KMS-11 (cell line): Measurements from ENCODE around the gene KIF18B.

Experiments used
- H2AFZ ChIP-seq: fragments of 200-600 bp; sonication (generic); 2 replicates; pipeline ENCODE4 v1.6.1; 2016; ENCODE audit warnings: antibody characterized with exemption, mixed run types, low read depth
- H3K27ac ChIP-seq: fragments of 200-600 bp; sonication (generic); 2 replicates; pipeline ENCODE4 v1.6.1; 2016; ENCODE audit warnings: mild to moderate bottlenecking, mixed run types
- H3K27me3 ChIP-seq: fragments of 200-600 bp; sonication (generic); 2 replicates; pipeline ENCODE4 v1.6.1; 2017; ENCODE audit warnings: mild to moderate bottlenecking, low read depth, mixed run types, moderate library complexity; ENCODE audit not compliant: insufficient read depth
- H3K36me3 ChIP-seq: fragments of 200-600 bp; sonication (generic); 2 replicates; pipeline ENCODE4 v1.6.1; 2017; ENCODE audit warnings: mild to moderate bottlenecking, mixed run types; ENCODE audit not compliant: insufficient read depth
- H3K4me1 ChIP-seq: fragments of 200-600 bp; sonication (generic); 2 replicates; pipeline ENCODE4 v1.6.1; 2016; ENCODE audit warnings: mild to moderate bottlenecking, low read depth, mixed run types; ENCODE audit not compliant: poor library complexity, severe bottlenecking
- H3K4me2 ChIP-seq: fragments of 200-600 bp; sonication (generic); 2 replicates; pipeline ENCODE4 v1.7.0; 2016; ENCODE audit warnings: mild to moderate bottlenecking, mixed run types
- H3K4me3 ChIP-seq: fragments of 200-600 bp; sonication (generic); IDR thresholded peaks from 2 replicates; pipeline ENCODE4 v1.6.1; 2017; ENCODE audit warnings: low read depth, low read length, mixed read lengths; ENCODE audit not compliant: insufficient read depth
- H3K79me2 ChIP-seq: fragments of 200-600 bp; sonication (generic); 2 replicates; pipeline ENCODE4 v1.6.1; 2016; ENCODE audit warnings: low read depth, mixed run types; ENCODE audit not compliant: insufficient read depth
- H3K9ac ChIP-seq: fragments of 200-600 bp; sonication (generic); 2 replicates; pipeline ENCODE4 v1.6.1; 2016; ENCODE audit warnings: mild to moderate bottlenecking, mixed run types
- H4K20me1 ChIP-seq: fragments of 200-600 bp; sonication (generic); 2 replicates; pipeline ENCODE4 v1.6.1; 2016; ENCODE audit warnings: mild to moderate bottlenecking, mixed run types; ENCODE audit not compliant: insufficient read depth
- CTCF ChIP-seq: fragments of 200-600 bp; sonication (generic); conservative IDR thresholded peaks from 2 replicates; pipeline ENCODE4 v1.6.1; 2017; ENCODE audit warnings: low read depth, mild to moderate bottlenecking, antibody characterized with exemption, low read length, moderate library complexity, mixed read lengths

Gene KIF18B

GRCh38 chr17:44878627-44879221 lies 68.8 kb downstream of the KIF18B start:
- no peaks in the 10 kb centered on the region for H3K27me3 ChIP-seq
- H3K36me3 ChIP-seq, result no peaks in the 10 kb centered on the region; the same call in 1 of the 2 replicates
- H3K79me2 ChIP-seq, result no peaks in the 10 kb centered on the region
- H3K4me3 ChIP-seq, result no peak overlapping the region
- TF ChIP-seq CTCF, result peak; percentile 73
- H3K27ac ChIP-seq, result no peak overlapping the region
- H2AFZ ChIP-seq, result no peak overlapping the region
- H3K4me1 ChIP-seq, result no peaks in the 10 kb centered on the region
- no peaks in the 10 kb centered on the region for H4K20me1 ChIP-seq
- no peak overlapping the region for H3K9ac ChIP-seq
- no peak overlapping the region for H3K4me2 ChIP-seq

- H3K9ac ChIP-seq, result no peak overlapping the region
- H3K79me2 ChIP-seq, result no peaks in the 10 kb centered on the region
- H2AFZ ChIP-seq, result no peak overlapping the region
- no peak for TF ChIP-seq CTCF
- H3K4me1 ChIP-seq, result no peaks in the 10 kb centered on the region
- no peak overlapping the region for H3K4me2 ChIP-seq
- no peak overlapping the region for H3K27ac ChIP-seq
- H3K36me3 ChIP-seq, result no peaks in the 10 kb centered on the region; the same call in 1 of the 2 replicates
- no peaks in the 10 kb centered on the region for H4K20me1 ChIP-seq
- H3K27me3 ChIP-seq, result no peaks in the 10 kb centered on the region
- no peak overlapping the region for H3K4me3 ChIP-seq
Observed at GRCh38 chr17:44877121-44877520, 70.5 kb downstream of the KIF18B start.

- no peaks in the 10 kb centered on the region; the same call in 1 of the 2 replicates for H3K36me3 ChIP-seq
- H3K4me2 ChIP-seq, result no peak overlapping the region
- no peak overlapping the region for H2AFZ ChIP-seq
- no peaks in the 10 kb centered on the region for H4K20me1 ChIP-seq
- H3K79me2 ChIP-seq, result no peaks in the 10 kb centered on the region
- no peak overlapping the region for H3K4me3 ChIP-seq
- no peaks in the 10 kb centered on the region for H3K27me3 ChIP-seq
- no peak overlapping the region for H3K27ac ChIP-seq
- no peaks in the 10 kb centered on the region for H3K4me1 ChIP-seq
- no peak for TF ChIP-seq CTCF
- no peak overlapping the region for H3K9ac ChIP-seq
Observed at GRCh38 chr17:44875761-44876160, 71.8 kb downstream of the KIF18B start.
